ENCODE data around the gene SLC1A1. TPM values are rescaled to one million over a fixed set of nuclear protein-coding genes. Genes with fewer than 3 reads are reported as not detected.

The SLC1A1 gene
- total and polyA plus RNA-seq, 2 experiments from 2014 or later = 34.6 to 47.6 TPM

- TF ChIP-seq EZH2 (IDR thresholded peaks at IDR 0.05; ENCODE audit: insufficient read depth, poor library complexity, severe bottlenecking) = no peak
- TF ChIP-seq EZH2phosphoT487 (IDR thresholded peaks at IDR 0.05; ENCODE audit: insufficient read depth, low read depth) = no peak
- no peaks in the 10 kb centered on the region for H3K4me1 ChIP-seq (ENCODE audit: insufficient read depth)
- DNase-seq = no peak
- 0 out of 2 replicates have a peak, but pooled peaks cover 7% of the 10 kb centered on the region for H3F3A ChIP-seq (ENCODE audit: insufficient read depth)
- no peaks in the 10 kb centered on the region for H4K20me1 ChIP-seq (ENCODE audit: insufficient read depth)
- no peak overlapping the region for H2AFZ ChIP-seq
- no peaks in the 10 kb centered on the region for H3K9me2 ChIP-seq (ENCODE audit: insufficient read depth)
- H3K79me2 ChIP-seq (ENCODE audit: insufficient read depth) = no peaks in the 10 kb centered on the region
- H3K4me3 ChIP-seq = no peak overlapping the region
- peaks cover 30% of the 10 kb centered on the region; the same call in 1 of the 2 replicates for H3K36me3 ChIP-seq (ENCODE audit: low read depth)
- no peak overlapping the region for H3K27ac ChIP-seq
- no peak overlapping the region for H3K9ac ChIP-seq
- 68 to 83% methylated on average over 5 of the region's 5 CpGs for WGBS, 2 experiments (ENCODE audit: low coverage in 1 of 2, low lambda C conversion rate in 2 of 2, missing lambda C conversion rate in 2 of 2)
- in situ Hi-C loops (cut with MboI) = no loop called here
- H3K9me3 ChIP-seq (ENCODE audit: low read depth) = no peaks in the 10 kb centered on the region
- H3K27me3 ChIP-seq (replicated peaks; ENCODE audit: insufficient read depth) = no peaks in the 10 kb centered on the region
- no peak overlapping the region for H3K4me2 ChIP-seq (ENCODE audit: unreplicated experiment)
These were observed 83.5 kb downstream of the SLC1A1 start for GRCh38 chr9:4573634-4574389.

- no peak overlapping the region for H3K4me2 ChIP-seq (ENCODE audit: unreplicated experiment)
- 88 to 91% methylated on average over 7 of the region's 7 CpGs for WGBS, 2 experiments (ENCODE audit: low coverage in 1 of 2, low lambda C conversion rate in 2 of 2, missing lambda C conversion rate in 2 of 2)
- 0 out of 2 replicates have a peak, but pooled peaks cover 7% of the 10 kb centered on the region for H3F3A ChIP-seq (ENCODE audit: insufficient read depth)
- H3K27me3 ChIP-seq (replicated peaks; ENCODE audit: insufficient read depth) = no peaks in the 10 kb centered on the region
- no peaks in the 10 kb centered on the region for H3K4me1 ChIP-seq (ENCODE audit: insufficient read depth)
- H3K4me3 ChIP-seq = no peak overlapping the region
- peaks cover 33% of the 10 kb centered on the region; the same call in 1 of the 2 replicates for H3K36me3 ChIP-seq (ENCODE audit: low read depth)
- DNase-seq = no peak
- no peak overlapping the region for H3K27ac ChIP-seq
- no peaks in the 10 kb centered on the region for H3K9me3 ChIP-seq (ENCODE audit: low read depth)
- H3K9ac ChIP-seq = no peak overlapping the region
- H3K79me2 ChIP-seq (ENCODE audit: insufficient read depth) = no peaks in the 10 kb centered on the region
- no peaks in the 10 kb centered on the region for H4K20me1 ChIP-seq (ENCODE audit: insufficient read depth)
- in situ Hi-C loops (cut with MboI) = no loop called here
- TF ChIP-seq EZH2 (IDR thresholded peaks at IDR 0.05; ENCODE audit: insufficient read depth, poor library complexity, severe bottlenecking) (no peak), EZH2phosphoT487 (IDR thresholded peaks at IDR 0.05; ENCODE audit: insufficient read depth, low read depth) (no peak)
- H3K9me2 ChIP-seq (ENCODE audit: insufficient read depth) = no peaks in the 10 kb centered on the region
- H2AFZ ChIP-seq = no peak overlapping the region
These were observed 84.5 kb downstream of the SLC1A1 start for GRCh38 chr9:4574657-4575243.

- Histone ChIP-seq H3K4me3 (no peak overlapping the region), H3K4me1 (ENCODE audit: insufficient read depth) (no peaks in the 10 kb centered on the region), H3K9ac (no peak overlapping the region), H4K20me1 (ENCODE audit: insufficient read depth) (no peaks in the 10 kb centered on the region), H3F3A (ENCODE audit: insufficient read depth) (0 out of 2 replicates have a peak, but pooled peaks cover 7% of the 10 kb centered on the region), H3K36me3 (ENCODE audit: low read depth) (peaks cover 33% of the 10 kb centered on the region; the same call in 1 of the 2 replicates), H3K4me2 (ENCODE audit: unreplicated experiment) (no peak overlapping the region), H3K9me3 (ENCODE audit: low read depth) (no peaks in the 10 kb centered on the region), H3K27me3 (replicated peaks; ENCODE audit: insufficient read depth) (no peaks in the 10 kb centered on the region), H3K9me2 (ENCODE audit: insufficient read depth) (no peaks in the 10 kb centered on the region), H3K27ac (no peak overlapping the region), H3K79me2 (ENCODE audit: insufficient read depth) (no peaks in the 10 kb centered on the region), H2AFZ (no peak overlapping the region)
- no peak for DNase-seq
- in situ Hi-C loops (cut with MboI) = no loop called here
- WGBS, 2 experiments (ENCODE audit: low coverage in 1 of 2, low lambda C conversion rate in 2 of 2, missing lambda C conversion rate in 2 of 2) = 90 to 91% methylated on average over 8 of the region's 8 CpGs
- TF ChIP-seq EZH2phosphoT487 (IDR thresholded peaks at IDR 0.05; ENCODE audit: insufficient read depth, low read depth) (no peak), EZH2 (IDR thresholded peaks at IDR 0.05; ENCODE audit: insufficient read depth, poor library complexity, severe bottlenecking) (no peak)
These were observed 85.7 kb downstream of the SLC1A1 start for GRCh38 chr9:4575997-4576396.

GRCh38 chr9:4576448-4576847 is 86.2 kb downstream of the SLC1A1 start:
- no peaks in the 10 kb centered on the region for H3K9me2 ChIP-seq (ENCODE audit: insufficient read depth)
- H3K4me1 ChIP-seq (ENCODE audit: insufficient read depth) = no peaks in the 10 kb centered on the region
- peaks cover 37% of the 10 kb centered on the region; the same call in 1 of the 2 replicates for H3K36me3 ChIP-seq (ENCODE audit: low read depth)
- no peaks in the 10 kb centered on the region for H3K79me2 ChIP-seq (ENCODE audit: insufficient read depth)
- 96% methylated on average over 8 of the region's 8 CpGs for WGBS, 2 experiments (ENCODE audit: low coverage in 1 of 2, low lambda C conversion rate in 2 of 2, missing lambda C conversion rate in 2 of 2)
- no peak overlapping the region for H3K27ac ChIP-seq
- H3K4me2 ChIP-seq (ENCODE audit: unreplicated experiment) = no peak overlapping the region
- no peak overlapping the region for H2AFZ ChIP-seq
- H3F3A ChIP-seq (ENCODE audit: insufficient read depth) = 0 out of 2 replicates have a peak, but pooled peaks cover 7% of the 10 kb centered on the region
- no peak overlapping the region for H3K9ac ChIP-seq
- in situ Hi-C loops (cut with MboI) = no loop called here
- H4K20me1 ChIP-seq (ENCODE audit: insufficient read depth) = no peaks in the 10 kb centered on the region
- TF ChIP-seq EZH2phosphoT487 (IDR thresholded peaks at IDR 0.05; ENCODE audit: insufficient read depth, low read depth) (no peak), EZH2 (IDR thresholded peaks at IDR 0.05; ENCODE audit: insufficient read depth, poor library complexity, severe bottlenecking) (no peak)
- H3K27me3 ChIP-seq (replicated peaks; ENCODE audit: insufficient read depth) = no peaks in the 10 kb centered on the region
- no peak for DNase-seq
- no peaks in the 10 kb centered on the region for H3K9me3 ChIP-seq (ENCODE audit: low read depth)
- no peak overlapping the region for H3K4me3 ChIP-seq

Data from GM23248 (cell line).